Activated CD4-positive, alpha-beta T cell treated with anti-CD3 and anti-CD28 coated beads, Interleukin-2, amount 50 U/mL, for 1 hour (primary cell): ENCODE results near the gene SYNGR3.
"Not testable (repeated sequence)": the region's sequence is repeated elsewhere in the genome, so short reads cannot be mapped to it uniquely, and the experiment has no call there.

Source experiments
- DNase-seq: peaks from one replicate; pipeline ENCODE4 v3.0.0-alpha.2; 2020

SYNGR3 gene

DNA sequence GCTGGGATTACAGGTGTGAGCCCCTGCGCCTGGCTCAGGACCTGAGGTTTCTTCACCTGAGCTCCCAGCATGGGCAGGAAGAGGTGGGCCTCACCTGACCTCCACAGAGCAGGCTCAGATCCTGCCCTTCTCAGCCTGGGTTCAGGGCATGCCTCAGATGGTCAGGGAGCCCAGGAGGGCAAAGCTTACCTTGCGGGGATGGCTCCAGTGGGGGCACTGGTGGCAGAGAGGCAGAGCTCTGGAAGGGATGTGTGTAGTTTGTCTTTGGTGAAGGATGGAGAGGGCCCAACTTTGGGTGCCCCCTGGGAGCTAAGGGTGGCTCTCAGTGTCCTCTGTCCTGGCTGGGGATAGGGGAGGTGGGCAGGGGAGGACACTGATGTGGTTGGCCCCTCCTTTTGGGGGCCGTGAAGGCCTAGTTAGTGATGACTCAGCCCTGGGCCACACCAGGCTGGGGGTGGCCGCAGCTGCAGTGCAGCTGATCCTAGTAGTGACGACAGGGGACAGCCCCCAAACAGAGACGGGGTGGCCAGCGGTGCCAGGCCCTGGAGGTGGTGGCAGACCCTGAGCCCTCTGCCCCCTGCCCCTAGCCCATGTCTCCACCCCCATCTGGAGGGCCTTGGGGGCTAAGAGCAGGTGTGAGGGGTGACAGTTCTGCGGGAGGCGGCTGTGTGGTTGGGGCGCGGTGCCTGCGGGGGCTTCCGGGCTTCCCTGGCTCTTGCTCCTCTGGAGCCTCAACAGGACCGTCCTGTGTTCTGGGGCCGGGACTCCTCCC lies 42.7 kb downstream of the SYNGR3 start:
- DNase-seq, result no peak

DNA sequence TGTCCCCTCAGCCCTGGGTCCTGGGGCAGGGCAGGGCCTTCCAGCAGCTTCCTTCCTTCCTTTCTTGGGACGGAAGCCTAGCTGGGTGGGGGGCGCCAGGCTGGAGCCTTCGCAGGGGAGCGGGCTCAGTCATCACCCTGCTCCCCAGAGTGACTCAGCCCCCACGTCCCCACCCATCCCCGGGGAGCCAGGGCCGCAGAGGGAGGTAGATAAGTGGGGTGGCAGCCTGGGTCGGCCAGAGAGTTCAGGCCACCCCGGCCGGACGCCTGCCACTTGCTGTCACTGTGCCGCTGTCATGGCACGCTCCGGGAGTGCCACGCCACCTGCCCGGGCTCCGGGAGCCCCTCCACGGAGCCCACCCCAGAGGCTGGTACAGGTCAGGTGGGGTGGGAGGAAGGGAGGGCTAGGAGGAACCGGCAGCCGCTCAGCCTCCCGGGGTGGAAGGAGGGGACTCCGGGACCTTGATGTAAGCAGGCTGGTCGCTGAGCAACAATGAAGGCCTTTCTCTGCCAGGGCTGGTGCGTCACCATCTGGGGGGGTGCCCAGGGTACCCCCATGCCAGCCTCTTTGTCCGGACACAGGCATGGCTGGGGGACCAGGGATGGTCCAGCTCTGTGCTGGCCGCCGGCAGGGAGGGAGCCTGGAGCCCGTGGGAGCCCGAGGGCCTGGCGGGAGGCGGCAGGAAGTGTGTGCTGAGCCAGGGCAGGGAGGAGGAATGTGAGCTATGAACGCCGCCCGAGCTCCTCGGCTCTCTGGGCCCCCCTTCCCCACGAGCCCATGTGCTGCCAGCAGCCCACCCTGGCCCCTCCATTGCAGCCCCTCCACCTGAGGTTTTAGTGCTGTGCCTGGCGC lies 43.5 kb downstream of the SYNGR3 start:
- DNase-seq, result no peak

DNA sequence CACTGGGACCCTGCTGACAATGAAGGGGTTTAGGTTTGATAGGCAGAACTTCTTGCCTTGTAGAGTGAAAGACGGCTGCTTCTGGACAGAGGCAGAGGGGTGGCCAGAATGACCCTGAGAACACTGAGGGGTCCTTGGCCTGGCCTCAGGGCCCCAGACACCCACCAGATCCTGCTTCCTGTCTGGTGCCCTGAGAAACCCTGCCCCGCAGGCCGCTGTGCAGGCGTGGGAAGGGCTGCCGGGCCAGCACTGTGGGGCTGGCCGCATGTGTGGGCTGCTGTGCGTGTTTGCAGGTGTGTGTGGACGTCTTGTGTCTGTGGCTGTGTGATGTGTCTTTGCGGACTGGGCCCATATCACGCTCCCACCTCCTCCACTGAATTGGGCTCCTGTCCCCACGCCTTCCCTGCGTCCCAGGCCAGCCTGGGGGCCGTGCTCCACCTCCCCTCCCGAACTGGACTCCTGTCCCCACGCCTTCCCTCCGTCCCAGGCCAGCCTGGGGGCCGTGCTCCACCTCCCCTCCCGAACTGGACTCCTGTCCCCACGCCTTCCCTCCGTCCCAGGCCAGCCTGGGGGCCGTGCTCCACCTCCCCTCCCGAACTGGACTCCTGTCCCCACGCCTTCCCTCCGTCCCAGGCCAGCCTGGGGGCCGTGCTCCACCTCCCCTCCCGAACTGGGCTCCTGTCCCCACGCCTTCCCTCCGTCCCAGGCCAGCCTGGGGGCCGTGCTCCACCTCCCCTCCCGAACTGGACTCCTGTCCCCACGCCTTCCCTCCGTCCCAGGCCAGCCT lies 44.3 kb downstream of the SYNGR3 start:
- not testable (repeated sequence) for DNase-seq

DNA sequence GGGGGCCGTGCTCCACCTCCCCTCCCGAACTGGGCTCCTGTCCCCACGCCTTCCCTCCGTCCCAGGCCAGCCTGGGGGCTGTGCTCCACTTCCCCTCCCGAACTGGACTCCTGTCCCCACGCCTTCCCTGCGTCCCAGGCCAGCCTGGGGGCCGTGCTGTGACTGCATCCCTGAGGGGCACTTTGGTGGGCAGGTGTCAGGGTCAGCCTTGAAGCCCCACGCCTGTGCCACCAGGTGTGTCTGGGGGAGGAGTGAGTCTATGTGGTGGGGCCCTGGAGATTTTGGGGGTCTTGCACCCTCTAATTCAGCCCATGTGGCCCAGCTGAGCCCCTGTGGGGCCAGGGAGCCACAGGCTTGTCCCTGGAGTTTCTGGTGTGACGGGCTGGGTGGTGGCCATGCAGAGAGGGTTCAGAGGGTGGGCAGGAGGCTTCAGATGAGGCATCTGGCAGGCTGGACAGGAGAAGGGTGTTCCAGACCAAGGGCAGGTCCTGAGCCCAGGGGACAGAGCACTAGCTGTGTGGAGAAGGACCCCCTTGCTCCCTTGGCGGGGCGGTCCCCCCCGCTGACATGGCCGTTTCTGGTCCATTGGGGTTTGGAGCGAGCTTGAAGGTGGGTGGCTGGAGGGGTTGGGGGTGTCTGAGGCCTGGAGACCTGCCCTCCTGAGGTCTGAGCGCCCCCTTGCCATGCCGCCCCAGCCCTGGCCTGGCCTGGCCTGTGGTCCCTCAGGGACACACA lies 45.1 kb downstream of the SYNGR3 start:
- DNase-seq, result no peak

DNA sequence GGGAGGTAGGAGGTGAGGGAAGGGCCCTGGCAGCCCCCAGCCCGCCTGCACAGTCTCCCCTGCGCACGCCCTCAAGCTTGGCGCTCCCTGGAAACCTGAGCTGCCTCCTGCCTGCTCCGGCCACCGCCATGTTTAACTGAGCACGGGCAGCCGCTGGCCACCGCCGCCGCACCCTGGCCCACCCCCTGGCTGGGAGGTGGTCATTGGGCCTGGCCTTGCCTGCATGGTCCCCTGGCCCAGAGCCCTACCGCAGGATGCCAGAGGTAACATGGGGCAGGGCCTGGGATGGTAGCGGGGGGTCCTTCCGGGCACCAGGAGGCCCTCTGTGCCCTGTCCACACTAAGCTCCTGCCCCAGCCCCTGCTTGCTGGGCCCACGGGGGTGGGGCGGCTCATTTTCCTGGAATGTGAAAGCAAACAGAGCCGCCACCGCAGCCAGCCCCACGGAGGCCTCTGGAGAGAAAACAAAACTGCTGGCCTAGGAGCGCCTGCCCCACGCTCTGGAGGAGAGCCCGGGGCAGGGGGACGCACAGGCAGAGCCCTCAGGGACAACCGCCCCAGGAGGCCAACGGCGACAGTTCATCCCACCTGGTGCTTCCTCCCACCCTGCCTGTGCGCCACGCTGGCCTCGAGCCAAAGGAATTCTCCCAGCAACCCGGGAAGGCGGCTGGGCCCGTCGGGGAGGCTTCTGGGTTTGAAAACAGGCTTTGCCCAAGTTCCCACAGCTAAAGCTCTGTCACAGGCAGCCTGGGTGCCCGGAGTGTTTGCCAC lies 45.8 kb downstream of the SYNGR3 start:
- DNase-seq, result no peak

DNA sequence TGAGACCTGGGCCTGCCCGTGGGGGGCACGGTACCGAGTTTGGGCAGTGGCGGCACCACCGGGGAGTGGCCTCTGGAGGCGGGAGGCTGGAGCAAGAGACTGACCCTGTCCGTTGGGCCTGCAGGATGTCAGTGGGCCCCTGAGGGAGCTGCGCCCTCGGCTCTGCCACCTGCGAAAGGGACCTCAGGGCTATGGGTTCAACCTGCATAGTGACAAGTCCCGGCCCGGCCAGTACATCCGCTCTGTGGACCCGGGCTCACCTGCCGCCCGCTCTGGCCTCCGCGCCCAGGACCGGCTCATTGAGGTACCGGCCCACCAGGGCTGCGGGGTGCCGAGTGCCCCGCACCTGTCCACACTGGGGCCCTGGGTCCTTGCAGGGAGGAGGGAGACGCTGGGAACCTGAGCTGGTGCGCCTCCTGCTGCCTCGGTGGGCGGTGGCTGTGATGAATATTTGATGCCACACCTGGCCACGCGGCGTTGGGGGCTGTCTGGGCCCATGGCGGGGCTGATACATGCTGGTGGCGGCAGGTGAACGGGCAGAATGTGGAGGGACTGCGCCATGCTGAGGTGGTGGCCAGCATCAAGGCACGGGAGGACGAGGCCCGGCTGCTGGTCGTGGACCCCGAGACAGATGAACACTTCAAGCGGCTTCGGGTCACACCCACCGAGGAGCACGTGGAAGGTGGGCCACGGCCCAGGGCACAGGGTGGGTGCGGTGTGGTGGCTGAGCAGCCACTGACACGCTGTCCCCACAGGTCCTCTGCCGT lies 46.6 kb downstream of the SYNGR3 start:
- no peak for DNase-seq

DNA sequence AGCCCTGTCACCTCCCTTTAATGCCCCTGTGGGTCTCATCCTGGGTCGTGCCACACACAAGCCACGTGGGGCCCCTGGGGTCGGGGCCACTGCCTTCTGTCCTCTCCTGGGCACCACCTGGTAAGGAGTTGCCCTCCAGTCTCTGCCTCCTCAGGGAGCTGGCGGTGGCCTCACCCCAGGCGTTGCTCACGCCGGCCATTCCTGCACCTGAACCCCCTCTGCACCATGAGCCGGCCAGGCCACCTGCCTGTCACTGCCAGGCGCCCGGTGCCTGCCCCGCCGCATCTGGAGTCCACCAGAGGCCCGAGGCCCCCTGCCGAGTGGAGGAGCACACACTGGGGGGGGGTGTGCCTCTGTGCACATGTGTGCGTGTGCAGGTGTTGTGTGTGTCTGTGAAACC lies 47.3 kb downstream of the SYNGR3 start:
- DNase-seq, result no peak

DNA sequence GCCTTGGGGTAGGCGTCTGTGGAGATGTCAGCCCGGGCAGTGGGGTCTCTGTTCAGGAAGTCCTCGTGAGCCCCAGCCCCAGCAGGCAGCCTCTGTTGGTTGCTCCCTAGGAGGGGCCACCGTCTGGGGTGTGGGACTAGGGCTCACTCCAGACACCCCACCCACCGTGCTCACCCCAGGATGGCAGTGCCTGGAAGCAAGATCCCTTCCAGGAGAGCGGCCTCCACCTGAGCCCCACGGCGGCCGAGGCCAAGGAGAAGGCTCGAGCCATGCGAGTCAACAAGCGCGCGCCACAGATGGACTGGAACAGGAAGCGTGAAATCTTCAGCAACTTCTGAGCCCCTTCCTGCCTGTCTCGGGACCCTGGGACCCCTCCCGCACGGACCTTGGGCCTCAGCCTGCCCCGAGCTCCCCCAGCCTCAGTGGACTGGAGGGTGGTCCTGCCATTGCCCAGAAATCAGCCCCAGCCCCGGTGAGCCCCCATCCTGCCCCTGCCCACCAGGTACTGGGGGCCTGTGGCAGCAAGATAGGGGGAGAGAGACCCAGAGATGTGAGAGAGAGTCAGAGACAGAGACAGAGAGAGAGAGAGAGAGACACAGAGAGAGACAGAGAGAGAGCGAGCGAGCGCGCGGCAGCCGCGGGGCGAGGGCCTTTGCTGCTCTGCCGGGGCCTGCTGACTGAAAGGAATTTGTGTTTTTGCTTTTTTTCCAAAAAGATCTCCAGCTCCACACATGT lies 48.0 kb downstream of the SYNGR3 start:
- no peak for DNase-seq

DNA sequence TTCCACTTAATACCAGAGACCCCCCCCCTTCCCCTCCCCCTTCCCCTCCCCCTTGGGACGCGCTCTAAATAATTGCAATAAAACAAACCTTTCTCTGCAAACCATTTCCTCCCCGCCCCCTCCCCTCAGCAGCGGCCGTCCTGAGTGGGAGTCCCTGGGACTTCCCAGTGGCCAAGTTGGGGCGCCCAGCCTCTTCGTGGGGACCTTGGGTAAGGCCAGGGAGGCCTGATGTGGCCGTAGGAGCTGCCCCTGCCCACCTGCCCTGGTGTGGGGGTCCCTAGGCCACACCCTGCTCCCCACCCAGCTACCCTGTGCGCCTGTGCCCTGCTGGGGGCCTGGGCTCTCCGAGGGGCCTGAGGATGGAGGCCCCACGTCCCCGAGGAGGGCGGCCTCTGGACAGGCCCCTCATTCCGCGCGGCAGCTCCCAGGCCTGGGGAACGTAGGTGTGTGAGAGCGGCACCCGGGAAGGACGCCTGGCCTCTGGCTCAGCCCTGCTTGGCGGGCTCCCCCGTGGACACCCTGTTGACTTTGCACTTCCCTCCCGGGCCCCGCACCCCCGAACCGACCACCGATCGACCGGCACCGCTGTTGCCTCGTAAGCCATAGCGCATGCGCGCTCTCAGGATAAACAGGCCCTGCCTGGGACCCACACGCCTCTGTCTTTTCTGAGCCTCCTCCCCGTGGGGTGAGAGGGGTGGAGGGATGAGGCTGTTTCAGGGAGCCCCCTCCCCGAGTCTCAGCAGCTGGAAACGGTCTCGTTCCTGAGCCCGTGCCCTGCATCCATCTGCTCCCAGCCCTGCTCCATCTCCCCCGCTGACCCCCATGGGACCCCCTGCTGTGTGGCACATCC lies 48.8 kb downstream of the SYNGR3 start:
- no peak for DNase-seq

DNA sequence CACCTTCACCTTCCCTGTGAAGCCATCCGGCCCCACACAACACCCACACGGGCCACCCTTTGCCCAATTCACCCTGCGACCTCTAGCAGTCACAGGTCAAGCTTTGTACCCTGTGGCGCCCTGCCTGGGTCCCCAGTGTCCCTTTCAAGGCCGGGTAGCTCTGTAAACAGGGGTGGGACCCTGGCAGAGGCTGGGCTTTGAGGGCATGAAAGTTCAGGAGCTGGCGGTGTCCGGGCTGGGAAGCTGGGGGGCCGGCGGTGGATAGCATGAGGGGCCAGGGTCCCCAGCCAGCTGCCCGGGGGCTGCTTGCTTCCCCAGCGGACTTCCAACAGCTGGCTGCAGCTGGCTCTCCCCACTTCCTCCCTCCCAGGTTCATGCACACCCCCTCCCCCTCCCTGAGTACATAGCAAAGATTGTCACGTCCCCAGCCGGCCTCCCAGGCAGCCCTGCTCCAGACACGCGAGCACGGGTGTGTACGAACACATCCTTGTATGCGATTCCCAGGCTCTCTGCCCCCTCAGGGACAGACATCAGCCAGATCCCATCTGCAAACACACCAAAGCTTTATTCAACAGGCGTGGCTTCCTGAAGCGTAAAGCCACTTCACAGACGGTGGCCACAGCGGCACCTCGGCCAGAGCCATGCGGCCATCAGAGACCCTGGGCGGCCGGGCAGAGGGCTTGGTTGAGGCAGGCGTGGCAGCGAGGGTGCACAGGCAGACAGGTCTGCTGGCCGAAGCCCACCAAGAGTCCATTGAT lies 49.7 kb downstream of the SYNGR3 start:
- DNase-seq, result no peak

DNA sequence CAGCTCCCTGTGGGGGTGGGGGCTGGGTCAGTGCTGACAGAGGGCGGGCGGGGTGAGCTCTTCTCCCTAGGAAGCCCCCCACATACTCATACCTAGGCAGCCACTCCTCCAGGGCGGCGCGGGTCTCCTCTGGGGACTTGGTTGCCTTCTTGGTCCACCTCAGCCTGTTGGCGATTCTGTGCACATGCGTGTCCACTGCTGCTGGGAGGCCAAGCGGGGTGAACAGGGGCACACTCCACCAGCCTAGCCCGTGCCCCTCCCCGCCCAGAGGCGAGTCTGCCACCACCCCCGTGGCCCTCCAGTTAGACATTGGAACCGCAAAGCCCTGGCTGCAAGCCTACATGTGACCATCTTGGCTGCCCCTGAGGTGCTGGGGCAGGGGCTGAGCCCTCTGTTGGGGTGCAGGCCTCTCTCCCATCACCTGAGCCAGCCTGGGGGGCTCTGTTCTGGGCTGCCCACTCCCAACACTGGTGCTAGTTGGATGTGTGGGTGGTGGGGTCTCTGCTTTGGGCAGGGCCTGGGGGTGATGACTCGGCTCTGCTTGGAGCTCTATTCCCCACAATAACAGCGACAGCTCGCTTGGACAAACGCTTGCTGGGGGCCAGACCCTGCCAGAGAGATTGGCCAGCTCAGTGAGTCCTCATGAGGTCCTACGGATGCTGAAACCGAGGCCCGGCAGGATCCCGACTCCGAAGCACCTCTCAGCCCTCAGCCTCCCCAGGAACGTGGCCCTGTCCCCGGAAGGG lies 50.4 kb downstream of the SYNGR3 start:
- DNase-seq, result no peak

DNA sequence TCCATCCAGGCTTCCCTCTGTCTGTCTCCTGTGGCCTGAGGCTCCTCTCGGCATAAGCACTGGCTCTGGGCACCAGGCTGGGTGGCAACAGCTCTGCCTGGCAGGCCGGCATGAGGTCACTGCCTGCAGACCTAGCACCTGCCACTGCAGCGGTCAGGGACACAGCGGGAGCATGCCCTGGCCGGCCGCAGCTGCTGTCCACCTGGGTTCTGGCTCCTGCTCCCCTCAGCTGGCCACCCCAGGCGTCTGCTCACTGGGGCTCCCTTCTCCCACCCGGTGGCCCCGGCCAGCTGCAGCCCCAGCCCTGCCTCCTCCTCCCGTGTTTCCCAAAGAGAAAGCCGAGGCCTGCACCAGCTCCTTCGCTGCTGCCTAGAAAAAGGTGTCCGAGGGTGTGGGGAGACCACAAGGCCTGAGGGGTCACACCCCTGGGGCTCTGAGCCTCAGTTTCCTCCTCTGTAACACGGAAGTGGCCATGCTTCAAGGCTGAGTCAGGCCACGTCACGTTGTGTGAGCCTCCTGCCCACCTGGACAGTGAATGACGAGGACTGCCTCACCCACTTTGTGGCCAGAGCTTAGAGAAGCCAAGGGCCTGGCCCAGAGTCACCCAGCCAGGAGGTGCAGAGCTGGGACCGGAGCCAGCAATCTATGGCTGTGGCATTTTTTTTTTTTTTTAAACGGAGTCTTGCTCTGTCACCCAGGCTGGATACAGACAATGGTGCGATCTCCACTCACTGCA lies 51.2 kb downstream of the SYNGR3 start:
- no peak for DNase-seq

DNA sequence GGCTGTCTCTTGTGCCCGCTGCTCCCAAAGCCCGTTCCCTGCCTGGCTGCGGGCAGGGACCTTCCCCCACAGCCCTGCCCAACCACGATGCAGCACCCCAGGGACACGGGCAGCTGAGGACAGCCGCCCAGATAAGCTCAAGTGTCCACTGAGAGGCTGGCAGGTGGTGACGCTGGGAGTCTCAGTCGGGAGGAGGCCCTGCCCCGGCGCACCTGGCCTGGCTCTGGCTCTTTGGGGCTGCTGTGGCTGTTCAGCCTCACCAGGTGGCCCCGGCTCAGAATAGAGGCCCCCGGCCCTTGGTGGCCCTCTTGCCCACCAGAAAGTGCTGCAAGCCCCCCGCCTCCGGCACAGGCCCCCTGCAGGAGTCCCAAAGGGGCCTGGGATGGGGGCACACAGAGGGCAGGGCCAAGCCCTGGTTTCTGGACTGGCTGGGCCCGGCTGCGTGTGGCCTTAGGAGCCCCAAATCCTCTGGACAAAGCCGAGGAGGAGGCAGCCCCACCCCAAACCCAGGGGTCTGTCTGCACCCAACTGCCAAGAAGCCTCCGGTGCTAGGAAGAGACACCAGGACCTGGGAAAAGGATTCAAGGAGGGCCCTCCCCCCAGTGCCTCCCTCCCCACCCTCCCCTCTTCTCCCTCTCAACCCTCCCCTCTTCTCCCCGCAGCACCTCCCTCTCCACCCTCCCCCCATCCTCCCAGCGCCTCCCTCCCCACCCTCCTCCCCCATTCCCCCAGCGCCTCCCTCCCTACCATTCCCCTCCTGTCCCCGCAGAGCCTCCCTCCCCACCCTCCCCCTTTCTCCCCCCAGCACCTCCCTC lies 52.6 kb downstream of the SYNGR3 start:
- no peak for DNase-seq

DNA sequence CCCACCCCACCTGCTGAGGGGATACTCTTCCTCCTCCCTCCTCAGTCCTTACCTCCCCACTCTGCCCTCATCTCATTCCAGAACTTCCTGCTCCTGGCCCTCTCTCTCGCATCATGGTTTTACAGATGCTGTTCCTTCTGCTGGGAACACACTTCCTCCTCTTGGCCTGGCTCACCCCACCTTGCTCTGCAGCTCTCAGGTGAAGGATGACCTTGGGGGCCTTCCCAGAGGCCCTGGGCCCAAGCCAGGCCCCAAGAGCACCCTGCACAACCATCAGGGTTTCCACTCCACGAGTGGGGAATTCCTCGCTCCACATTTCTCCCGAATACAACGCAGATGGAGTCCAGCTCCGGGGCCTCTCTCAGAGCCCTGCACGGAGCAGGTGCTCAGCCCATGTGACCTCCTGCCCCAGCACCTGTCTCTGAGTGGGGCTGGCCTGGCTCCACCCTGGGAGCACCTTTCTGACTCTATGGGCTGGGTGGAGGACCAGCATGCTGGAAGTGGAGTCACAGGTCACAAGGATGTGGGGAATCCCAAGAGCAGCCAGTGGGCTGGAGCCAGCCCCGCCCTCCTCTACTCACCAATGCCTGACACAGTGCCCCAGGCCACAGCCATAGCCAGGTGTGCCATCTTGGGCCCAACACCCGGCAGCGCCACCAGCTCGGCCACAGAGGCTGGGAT lies 53.4 kb downstream of the SYNGR3 start:
- DNase-seq, result no peak
